Gastroesophageal sphincter (tissue), 4 donors: ENCODE results near the gene BORCS5. TPM values are rescaled to one million over a fixed set of nuclear protein-coding genes. Genes with fewer than 3 reads are reported as not detected.
"Not testable (repeated sequence)": the region's sequence is repeated elsewhere in the genome, so short reads cannot be mapped to it uniquely, and the experiment has no call there.

Experiments used
- ATAC-seq: fragments of 150-250 bp; one replicate; pipeline ENCODE4 v1.9.1; 2016; ENCODE audit warnings: mild to moderate bottlenecking, moderate library complexity
- H3K27ac ChIP-seq, 4 donors: fragments of 200-600 bp; sonication (generic) in 3 of 4; 1 replicate in 3 of 4; 2 replicates in 1 of 4; pipeline ENCODE4 v1.5.1; 2016 to 2019
- H3K27me3 ChIP-seq: fragments of 200-600 bp; sonication (generic); one replicate; pipeline ENCODE4 v1.5.1; 2019
- H3K36me3 ChIP-seq, 2 donors: fragments of 200-600 bp; sonication (generic); one replicate each; pipeline ENCODE4 v1.5.1; 2019; ENCODE audit warnings: control low read depth in 1 of 2
- H3K4me1 ChIP-seq, 3 donors: fragments of 200-600 bp; sonication (generic); 1 replicate in 2 of 3; 2 replicates in 1 of 3; pipeline ENCODE4 v1.5.1; 2016 to 2019; ENCODE audit warnings: control low read depth in 2 of 3
- H3K4me3 ChIP-seq, 2 donors: fragments of 200-600 bp; sonication (generic); one replicate each; pipeline ENCODE4 v1.5.1; 2019; ENCODE audit warnings: mild to moderate bottlenecking in 1 of 2, moderate library complexity in 1 of 2
- H3K9me3 ChIP-seq, 3 donors: fragments of 200-600 bp; sonication (generic); one replicate each; pipeline ENCODE4 v1.5.1; 2017 to 2019; ENCODE audit warnings: control low read depth in 2 of 3
- EP300 ChIP-seq: sonication (generic); formaldehyde crosslinking; IDR thresholded peaks from one replicate; pipeline ENCODE4 v1.6.1; 2017; ENCODE audit warnings: antibody characterized with exemption, mild to moderate bottlenecking
- POLR2A ChIP-seq, 2 donors: fragments of 450-650 bp; IDR thresholded peaks; one replicate each; pipeline ENCODE4 v1.6.1; 2017; ENCODE audit warnings: antibody characterized with exemption in 2 of 2, mild to moderate bottlenecking in 2 of 2, moderate library complexity in 1 of 2
- POLR2AphosphoS5 ChIP-seq: sonication (generic); formaldehyde crosslinking; IDR thresholded peaks from one replicate; pipeline ENCODE4 v1.6.1; 2017; ENCODE audit warnings: antibody characterized with exemption
- WGBS, 2 donors: methylation state at CpG; one replicate each; pipeline ENCODE4 v1.1.5; 2018; ENCODE audit warnings: low coverage in 1 of 2; 5-methylcytosine and 5-hydroxymethylcytosine counted together
- total RNA-seq, 4 donors: library from RNA; depleted of rRNA; stranded (reverse); fragments of >200 nt; gene quantifications; one replicate each; pipeline ENCODE4 v1.1.0, GENCODE V29; 2016
- TF ChIP-seq, protein P1 (sequence below), 4 experiments: fragments of 200-600 bp in 2 of 4; fragments of 450-650 bp in 2 of 4; sonication (generic) in 1 of 4; IDR thresholded peaks; one replicate each; pipeline ENCODE4 v1.5.1; 2017 to 2019; ENCODE audit warnings: antibody characterized with exemption in 4 of 4, mild to moderate bottlenecking in 2 of 4, moderate library complexity in 2 of 4

The BORCS5 gene
- total RNA-seq, 4 donors from 2014 or later = 10.5 to 29.1 (median 19.0) TPM

DNA sequence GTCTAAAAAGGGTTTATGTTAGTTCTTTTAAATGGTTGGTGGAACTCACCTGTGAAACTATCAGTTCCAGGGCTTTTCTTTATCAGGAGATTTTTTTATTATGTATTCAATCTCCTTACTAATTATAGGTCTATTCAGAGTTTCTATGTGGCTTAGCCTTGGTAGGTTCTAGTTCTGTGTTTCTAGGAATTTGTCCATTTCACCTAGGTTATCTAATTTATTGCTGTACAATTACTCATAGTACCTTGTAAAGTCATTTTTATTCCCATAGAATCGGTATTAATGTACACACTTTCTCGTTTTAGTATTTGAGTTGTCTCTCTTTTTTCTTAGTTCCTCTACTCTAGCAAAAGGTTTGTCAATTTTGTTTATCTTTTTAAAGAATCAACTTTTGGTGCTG is 59.0 kb downstream of the BORCS5 start:
- H3K27ac ChIP-seq = no peak overlapping the region
- H3K9me3 ChIP-seq = peaks cover 0 to 1% (median 0%) of the 10 kb centered on the region in 3 donors
- H3K4me1 ChIP-seq = no peaks in the 10 kb centered on the region
- TF ChIP-seq POLR2A (IDR thresholded peaks at IDR 0.05) (no peak), EP300 (no peak), POLR2AphosphoS5 (no peak)
- TF ChIP-seq, protein P1, sequence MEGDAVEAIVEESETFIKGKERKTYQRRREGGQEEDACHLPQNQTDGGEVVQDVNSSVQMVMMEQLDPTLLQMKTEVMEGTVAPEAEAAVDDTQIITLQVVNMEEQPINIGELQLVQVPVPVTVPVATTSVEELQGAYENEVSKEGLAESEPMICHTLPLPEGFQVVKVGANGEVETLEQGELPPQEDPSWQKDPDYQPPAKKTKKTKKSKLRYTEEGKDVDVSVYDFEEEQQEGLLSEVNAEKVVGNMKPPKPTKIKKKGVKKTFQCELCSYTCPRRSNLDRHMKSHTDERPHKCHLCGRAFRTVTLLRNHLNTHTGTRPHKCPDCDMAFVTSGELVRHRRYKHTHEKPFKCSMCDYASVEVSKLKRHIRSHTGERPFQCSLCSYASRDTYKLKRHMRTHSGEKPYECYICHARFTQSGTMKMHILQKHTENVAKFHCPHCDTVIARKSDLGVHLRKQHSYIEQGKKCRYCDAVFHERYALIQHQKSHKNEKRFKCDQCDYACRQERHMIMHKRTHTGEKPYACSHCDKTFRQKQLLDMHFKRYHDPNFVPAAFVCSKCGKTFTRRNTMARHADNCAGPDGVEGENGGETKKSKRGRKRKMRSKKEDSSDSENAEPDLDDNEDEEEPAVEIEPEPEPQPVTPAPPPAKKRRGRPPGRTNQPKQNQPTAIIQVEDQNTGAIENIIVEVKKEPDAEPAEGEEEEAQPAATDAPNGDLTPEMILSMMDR (IDR thresholded peaks at IDR 0.05) = no peak
- ATAC-seq = no peak
- H3K27me3 ChIP-seq = no peaks in the 10 kb centered on the region
- no peaks in the 10 kb centered on the region for H3K36me3 ChIP-seq
- 80 to 95% methylated on average over 1 to 2 of the region's 2 CpGs for WGBS, 2 donors
- H3K4me3 ChIP-seq = no peak overlapping the region

DNA sequence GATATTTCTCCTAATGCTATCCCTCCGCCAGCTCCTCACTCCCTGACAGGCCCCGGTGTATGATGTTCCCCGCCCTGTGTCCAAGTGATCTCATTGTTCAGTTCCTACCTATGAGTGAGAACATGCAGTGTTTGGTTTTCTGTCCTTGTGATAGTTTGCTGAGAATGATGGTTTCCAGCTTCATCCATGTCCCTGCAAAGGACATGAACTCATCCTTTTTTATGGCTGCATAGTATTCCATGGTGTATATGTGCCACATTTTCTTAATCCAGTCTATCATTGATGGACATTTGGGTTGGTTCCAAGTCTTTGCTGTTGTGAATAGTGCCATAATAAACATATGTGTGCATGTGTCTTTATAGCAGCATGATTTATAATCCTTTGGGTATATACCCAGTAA is 62.3 kb downstream of the BORCS5 start:
- H3K9me3 ChIP-seq = peaks cover 0 to 25% (median 0%) of the 10 kb centered on the region in 3 donors
- not testable (repeated sequence) for ATAC-seq, H3K27me3 ChIP-seq, H3K27ac ChIP-seq, H3K4me1 ChIP-seq, H3K4me3 ChIP-seq, H3K36me3 ChIP-seq
- 86 to 96% methylated on average over 3 of the region's 3 CpGs for WGBS, 2 donors

DNA sequence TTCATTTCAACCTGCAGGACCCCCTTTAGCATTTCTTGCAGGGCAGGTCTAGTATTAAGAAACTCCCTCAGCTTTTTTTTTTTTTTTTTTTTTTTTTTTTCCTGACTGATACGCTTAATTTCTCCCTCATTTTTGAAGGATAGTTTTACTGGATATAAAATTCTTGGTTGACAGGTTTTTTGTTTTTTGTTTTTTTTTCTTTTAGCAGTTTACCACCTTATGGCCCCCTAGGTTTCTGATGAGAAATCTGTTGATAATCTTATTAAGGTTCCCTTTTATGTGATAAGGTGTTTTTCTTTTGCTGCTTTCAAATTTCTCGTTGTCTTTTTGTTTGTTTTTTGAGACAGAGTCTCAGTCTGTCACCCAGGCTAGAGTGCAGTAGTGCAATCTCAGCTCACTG is 66.5 kb downstream of the BORCS5 start:
- no peak for ATAC-seq
- Histone ChIP-seq H3K9me3 (peaks cover 0 to 27% (median 0%) of the 10 kb centered on the region in 3 donors), H3K4me3 (no peak overlapping the region), H3K27me3 (no peaks in the 10 kb centered on the region), H3K27ac (no peak overlapping the region), H3K4me1 (no peaks in the 10 kb centered on the region), H3K36me3 (no peaks in the 10 kb centered on the region)
- 80 to 94% methylated on average over 1 to 2 of the region's 2 CpGs for WGBS, 2 donors
- TF ChIP-seq POLR2AphosphoS5 (no peak), POLR2A (IDR thresholded peaks at IDR 0.05) (no peak), EP300 (no peak)
- TF ChIP-seq, protein P1 (IDR thresholded peaks at IDR 0.05) = no peak

DNA sequence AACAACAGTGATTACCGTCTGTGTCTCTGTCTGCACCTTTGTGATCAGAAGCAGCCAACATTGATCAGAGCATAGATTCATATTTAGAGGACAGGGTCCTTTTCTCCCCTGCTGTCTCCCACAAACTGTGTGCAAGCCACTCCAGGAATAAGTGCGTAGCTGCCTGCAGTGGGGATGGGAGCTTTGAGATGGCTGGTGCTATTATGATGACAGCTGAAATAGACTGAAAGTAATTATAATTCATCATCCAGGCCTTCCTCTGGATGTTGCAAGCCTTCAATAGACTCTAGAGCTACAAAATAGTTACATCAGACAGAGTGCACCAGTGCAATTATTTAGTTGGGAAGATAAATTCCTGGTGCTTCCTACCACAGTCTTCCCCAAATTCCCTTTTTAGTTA is 68.1 kb downstream of the BORCS5 start:
- no peaks in the 10 kb centered on the region for H3K27me3 ChIP-seq
- no peak overlapping the region for H3K27ac ChIP-seq
- no peak overlapping the region for H3K4me3 ChIP-seq
- no peaks in the 10 kb centered on the region for H3K36me3 ChIP-seq
- TF ChIP-seq POLR2AphosphoS5 (no peak), EP300 (no peak), POLR2A (IDR thresholded peaks at IDR 0.05) (no peak)
- TF ChIP-seq, protein P1 (IDR thresholded peaks at IDR 0.05) = no peak
- WGBS, 2 donors = 64 to 88% methylated on average over 2 of the region's 2 CpGs
- peaks cover 0 to 27% (median 0%) of the 10 kb centered on the region in 3 donors for H3K9me3 ChIP-seq
- ATAC-seq = no peak
- no peaks in the 10 kb centered on the region for H3K4me1 ChIP-seq

DNA sequence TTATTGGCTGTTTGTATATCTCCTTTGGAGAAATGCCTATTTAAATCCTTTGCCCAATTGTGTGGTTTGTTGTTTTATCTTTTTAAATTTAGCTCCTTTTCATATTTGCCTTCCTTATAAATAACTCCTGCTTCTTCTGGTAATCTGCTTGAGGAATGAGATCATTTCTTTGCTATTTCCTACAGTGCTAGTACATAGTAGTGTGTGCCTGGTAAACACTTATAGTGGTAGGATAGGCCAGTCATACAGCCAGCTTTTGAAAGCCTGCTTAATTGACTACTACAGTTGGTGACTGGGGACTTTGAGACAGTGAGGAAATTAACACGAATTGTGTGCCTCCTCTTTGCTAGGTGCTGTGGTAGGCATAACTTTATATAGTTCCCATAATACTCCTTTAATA is 68.7 kb downstream of the BORCS5 start:
- ATAC-seq = no peak
- peaks cover 0 to 27% (median 0%) of the 10 kb centered on the region in 3 donors for H3K9me3 ChIP-seq
- TF ChIP-seq EP300 = no peak
- TF ChIP-seq POLR2AphosphoS5 = peak; percentile 23
- no peak overlapping the region for H3K4me3 ChIP-seq
- H3K4me1 ChIP-seq = peaks cover 0 to 1% (median 0%) of the 10 kb centered on the region in 3 donors
- H3K27me3 ChIP-seq = no peaks in the 10 kb centered on the region
- H3K27ac ChIP-seq = no peak overlapping the region
- WGBS, 2 donors = 0 to 44% methylated on average over 1 of the region's 1 CpG
- H3K36me3 ChIP-seq = no peaks in the 10 kb centered on the region

DNA sequence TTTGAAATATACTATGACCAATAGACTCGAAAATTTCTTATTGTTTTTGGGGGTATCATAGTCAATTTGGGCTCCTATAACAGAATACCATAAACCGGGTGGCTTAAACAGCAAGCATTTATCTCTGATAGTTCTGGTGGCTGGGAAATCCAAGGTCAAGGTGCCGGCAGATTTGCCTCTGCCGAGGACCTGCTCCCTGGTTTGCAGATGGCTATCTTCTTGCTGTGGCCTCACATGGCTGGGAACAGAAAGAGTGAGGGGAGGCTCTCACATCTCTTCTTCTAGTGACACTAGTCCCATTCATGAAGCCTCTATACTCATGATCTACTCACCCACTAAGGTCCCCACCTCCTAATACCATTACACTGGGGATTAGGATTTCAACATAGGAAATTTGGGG is 70.7 kb downstream of the BORCS5 start:
- Histone ChIP-seq H3K4me1 (peaks cover 0 to 12% (median 4%) of the 10 kb centered on the region in 3 donors), H3K36me3 (no peaks in the 10 kb centered on the region), H3K27me3 (no peaks in the 10 kb centered on the region), H3K4me3 (no peak overlapping the region), H3K9me3 (peaks cover 0 to 17% (median 0%) of the 10 kb centered on the region in 3 donors), H3K27ac (no peak overlapping the region)
- TF ChIP-seq POLR2AphosphoS5 (no peak), POLR2A (IDR thresholded peaks at IDR 0.05) (no peak), EP300 (no peak)
- TF ChIP-seq, protein P1 (IDR thresholded peaks at IDR 0.05) = no peak
- 91 to 100% methylated on average over 2 to 4 of the region's 4 CpGs for WGBS, 2 donors
- no peak for ATAC-seq
